Measurements from ENCODE around the gene ZNF232.
"Not testable (repeated sequence)": the region's sequence is repeated elsewhere in the genome, so short reads cannot be mapped to it uniquely, and the experiment has no call there.

Gene ZNF232

GRCh38 chr17:5122586-5123342 lies 11.1 kb upstream of the ZNF232 start:
- no peak for DNase-seq (ENCODE audit: low read depth)
- no peak for TF ChIP-seq CTCF (conservative IDR thresholded peaks at IDR 0.05; ENCODE audit: control insufficient read depth, insufficient read depth, low read depth, low read length)
- H3K4me3 ChIP-seq (ENCODE audit: control insufficient read depth, low read depth, low read length): peak overlapping the region; percentile 33

GRCh38 chr17:5122056-5122455 lies 10.4 kb upstream of the ZNF232 start:
- DNase-seq (ENCODE audit: low read depth); H3K4me3 ChIP-seq (ENCODE audit: control insufficient read depth, low read depth, low read length): not testable (repeated sequence)

GRCh38 chr17:5121186-5121841 lies 9.6 kb upstream of the ZNF232 start:
- no peak for DNase-seq (ENCODE audit: low read depth)
- no peak for TF ChIP-seq CTCF (conservative IDR thresholded peaks at IDR 0.05; ENCODE audit: control insufficient read depth, insufficient read depth, low read depth, low read length)
- no peak overlapping the region for H3K4me3 ChIP-seq (ENCODE audit: control insufficient read depth, low read depth, low read length)

- not testable (repeated sequence) for DNase-seq (ENCODE audit: low read depth); H3K4me3 ChIP-seq (ENCODE audit: control insufficient read depth, low read depth, low read length)
Measured at GRCh38 chr17:5120436-5121185, 8.9 kb upstream of the ZNF232 start.

- TF ChIP-seq CTCF (conservative IDR thresholded peaks at IDR 0.05; ENCODE audit: control insufficient read depth, insufficient read depth, low read depth, low read length): no peak
- DNase-seq (ENCODE audit: low read depth): no peak
- H3K4me3 ChIP-seq (ENCODE audit: control insufficient read depth, low read depth, low read length): no peak overlapping the region
Measured at GRCh38 chr17:5120036-5120435, 8.4 kb upstream of the ZNF232 start.

GRCh38 chr17:5118219-5118618 lies 6.5 kb upstream of the ZNF232 start:
- no peak overlapping the region for H3K4me3 ChIP-seq (ENCODE audit: control insufficient read depth, low read depth, low read length)
- no peak for DNase-seq (ENCODE audit: low read depth)
- TF ChIP-seq CTCF (conservative IDR thresholded peaks at IDR 0.05; ENCODE audit: control insufficient read depth, insufficient read depth, low read depth, low read length): no peak

GRCh38 chr17:5115673-5116651 lies 4.3 kb upstream of the ZNF232 start, which contains the start of gene USP6:
Gene USP6 (plus strand): TSS chr17:5116032. CDS start chr17:5130368, 14,336 bp downstream.
- DNase-seq (ENCODE audit: low read depth): no peak
- no peak for TF ChIP-seq CTCF (conservative IDR thresholded peaks at IDR 0.05; ENCODE audit: control insufficient read depth, insufficient read depth, low read depth, low read length)
- H3K4me3 ChIP-seq (ENCODE audit: control insufficient read depth, low read depth, low read length): no peak within 1 kb of the TSS

Measured in fibroblast of mammary gland (primary cell).